A549 (cell line): ENCODE data around the gene PITX1.

Source experiments
- CEBPB ChIP-seq, 2 experiments: fragments of >200 bp in 1 of 2; sonication (Bioruptor Twin) in 1 of 2; formaldehyde crosslinking in 1 of 2; IDR thresholded peaks; 2 replicates each; pipeline ENCODE4 v1.6.1; 2012 to 2016
- CHD2 ChIP-seq: fragments of 150-350 bp; IDR thresholded peaks from 2 replicates; pipeline ENCODE4 v1.6.1; 2014; ENCODE audit warnings: low read length; ENCODE audit not compliant: partially characterized antibody
- CHD4 ChIP-seq: fragments of 200-600 bp; sonication (generic); IDR thresholded peaks from 2 replicates; pipeline ENCODE4 v1.6.1; 2016; ENCODE audit warnings: antibody characterized with exemption, mild to moderate bottlenecking, borderline replicate concordance
- POLR2A ChIP-seq: IDR thresholded peaks from 2 replicates; pipeline ENCODE4 v1.6.1; 2012; ENCODE audit warnings: mild to moderate bottlenecking, low read length
- RAD21 ChIP-seq, 2 experiments: fragments of >200 bp in 1 of 2; sonication (Bioruptor Twin) in 1 of 2; formaldehyde crosslinking in 1 of 2; IDR thresholded peaks in 1 of 2; conservative IDR thresholded peaks in 1 of 2; 2 replicates in 1 of 2; 3 replicates in 1 of 2; pipeline ENCODE4 v1.6.1; 2012 to 2018; ENCODE audit warnings: inconsistent platforms in 1 of 2
- TF ChIP-seq, protein P1 (sequence below): fragments of >200 bp; sonication (Bioruptor Twin); formaldehyde crosslinking; IDR thresholded peaks from 3 replicates; pipeline ENCODE4 v1.5.1; 2016

DNA sequence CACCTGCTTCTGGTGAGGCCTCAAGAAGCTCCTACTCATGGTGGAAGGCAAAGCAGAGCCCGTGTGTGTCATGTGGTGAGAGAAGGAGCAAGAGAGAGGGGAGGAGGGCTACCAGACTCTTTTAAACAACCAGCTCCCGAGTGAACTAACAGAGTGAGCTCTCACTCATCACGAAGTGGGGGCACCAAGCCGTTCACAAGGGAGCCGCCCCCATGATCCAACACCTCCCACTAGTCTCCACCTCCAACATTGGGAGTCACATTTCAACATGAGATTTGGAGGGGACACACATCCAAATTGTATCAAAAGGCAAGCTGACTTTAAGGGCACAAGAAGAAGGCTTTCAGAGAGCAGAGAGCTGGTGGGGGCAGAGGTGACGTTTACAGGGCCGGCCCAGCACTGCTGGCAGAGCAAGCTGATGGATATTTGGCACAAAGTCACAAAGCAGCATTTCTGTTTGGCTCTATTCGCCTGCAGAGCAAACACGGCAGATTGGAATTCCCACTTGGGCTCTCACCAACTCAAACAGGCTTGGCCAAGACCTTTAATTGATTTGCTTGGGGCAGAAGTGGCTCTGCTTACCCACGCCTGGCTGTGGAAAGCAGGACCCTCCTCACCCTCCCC lies 20.0 kb downstream of the PITX1 start:
- TF ChIP-seq CHD4 = no peak
- TF ChIP-seq POLR2A = no peak
- no peak for TF ChIP-seq CEBPB (IDR thresholded peaks at IDR 0.05)
- no peak for TF ChIP-seq CHD2
- TF ChIP-seq, protein P1, sequence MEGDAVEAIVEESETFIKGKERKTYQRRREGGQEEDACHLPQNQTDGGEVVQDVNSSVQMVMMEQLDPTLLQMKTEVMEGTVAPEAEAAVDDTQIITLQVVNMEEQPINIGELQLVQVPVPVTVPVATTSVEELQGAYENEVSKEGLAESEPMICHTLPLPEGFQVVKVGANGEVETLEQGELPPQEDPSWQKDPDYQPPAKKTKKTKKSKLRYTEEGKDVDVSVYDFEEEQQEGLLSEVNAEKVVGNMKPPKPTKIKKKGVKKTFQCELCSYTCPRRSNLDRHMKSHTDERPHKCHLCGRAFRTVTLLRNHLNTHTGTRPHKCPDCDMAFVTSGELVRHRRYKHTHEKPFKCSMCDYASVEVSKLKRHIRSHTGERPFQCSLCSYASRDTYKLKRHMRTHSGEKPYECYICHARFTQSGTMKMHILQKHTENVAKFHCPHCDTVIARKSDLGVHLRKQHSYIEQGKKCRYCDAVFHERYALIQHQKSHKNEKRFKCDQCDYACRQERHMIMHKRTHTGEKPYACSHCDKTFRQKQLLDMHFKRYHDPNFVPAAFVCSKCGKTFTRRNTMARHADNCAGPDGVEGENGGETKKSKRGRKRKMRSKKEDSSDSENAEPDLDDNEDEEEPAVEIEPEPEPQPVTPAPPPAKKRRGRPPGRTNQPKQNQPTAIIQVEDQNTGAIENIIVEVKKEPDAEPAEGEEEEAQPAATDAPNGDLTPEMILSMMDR = no peak
- TF ChIP-seq RAD21 (conservative IDR thresholded peaks at IDR 0.05 in 1 of 2, IDR thresholded peaks at IDR 0.05 in 1 of 2) = no peak
